ENCODE data around the gene ABL2.

Gene ABL2

DNA sequence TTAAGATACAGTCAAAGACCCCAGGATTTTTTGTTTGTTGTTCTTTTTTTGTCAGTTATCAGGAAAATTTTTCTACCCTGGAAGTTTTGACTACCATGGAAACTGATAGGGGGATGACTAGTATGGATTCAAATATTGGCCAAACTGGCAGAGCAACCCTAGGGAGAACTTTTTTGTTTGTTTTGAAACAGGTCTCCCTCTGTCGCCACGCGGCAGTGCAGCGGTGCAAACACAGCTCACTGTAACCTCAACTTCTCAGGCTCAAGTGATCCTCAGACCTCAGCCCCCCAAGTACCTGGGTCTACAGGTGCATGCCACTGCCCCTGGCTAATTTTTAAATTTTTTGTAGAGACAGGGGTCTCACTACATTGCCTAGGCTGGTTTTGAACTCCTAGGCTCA, 101.0 kb downstream of the ABL2 start:
- Histone ChIP-seq H3K4ac (ENCODE audit: low read depth in 1 of 2, low read length in 2 of 2) (peak overlapping the region in 1 of 2 experiments; percentile 58), H3K36me3 (ENCODE audit: control insufficient read depth in 1 of 2, insufficient read depth in 2 of 2, low read depth in 1 of 2, low read length in 2 of 2) (peaks cover 38 to 83% of the 10 kb centered on the region in 2 experiments), H3K18ac (ENCODE audit: low read depth in 1 of 2, low read length in 2 of 2) (no peak overlapping the region), H2BK120ac (ENCODE audit: low read depth, low read length) (no peak overlapping the region), H3K4me2 (ENCODE audit: low read length, poor library complexity, severe bottlenecking) (no peak overlapping the region), H2BK12ac (ENCODE audit: low read length in 2 of 2) (no peak overlapping the region), H2AFZ (ENCODE audit: low read depth, low read length) (no peak overlapping the region), H4K8ac (ENCODE audit: low read length) (no peak overlapping the region), H4K91ac (ENCODE audit: low read length) (no peak overlapping the region), H3K14ac (ENCODE audit: low read length in 2 of 2) (no peak overlapping the region), H3K4me3 (ENCODE audit: insufficient read depth in 1 of 2, low read depth in 1 of 2, low read length in 2 of 2) (no peak overlapping the region), H2AK5ac (ENCODE audit: low read length, severe bottlenecking) (peak overlapping the region; percentile 81), H3K27ac (ENCODE audit: low read length, poor library complexity, severe bottlenecking) (peak overlapping the region; percentile 74), H3K9me3 (ENCODE audit: control insufficient read depth, low read length) (no peaks in the 10 kb centered on the region), H3K27me3 (ENCODE audit: control insufficient read depth in 1 of 2, insufficient read depth in 1 of 2, low read length in 2 of 2) (no peaks in the 10 kb centered on the region), H2BK15ac (ENCODE audit: low read depth, poor library complexity, severe bottlenecking) (no peak overlapping the region), H3K9ac (ENCODE audit: low read length) (peak overlapping the region; percentile 75), H3K23ac (ENCODE audit: low read length in 2 of 2) (no peak overlapping the region), H3K4me1 (ENCODE audit: control insufficient read depth, insufficient read depth, low read depth, low read length) (peaks cover 11% of the 10 kb centered on the region), H2BK5ac (ENCODE audit: low read depth, low read length, poor library complexity, severe bottlenecking) (no peak overlapping the region), H3K79me1 (replicated peaks; ENCODE audit: low read length, poor library complexity, severe bottlenecking) (peaks cover 6% of the 10 kb centered on the region)
- no peak for DNase-seq
- 100% methylated on average over 4 of the region's 4 CpGs for WGBS

DNA sequence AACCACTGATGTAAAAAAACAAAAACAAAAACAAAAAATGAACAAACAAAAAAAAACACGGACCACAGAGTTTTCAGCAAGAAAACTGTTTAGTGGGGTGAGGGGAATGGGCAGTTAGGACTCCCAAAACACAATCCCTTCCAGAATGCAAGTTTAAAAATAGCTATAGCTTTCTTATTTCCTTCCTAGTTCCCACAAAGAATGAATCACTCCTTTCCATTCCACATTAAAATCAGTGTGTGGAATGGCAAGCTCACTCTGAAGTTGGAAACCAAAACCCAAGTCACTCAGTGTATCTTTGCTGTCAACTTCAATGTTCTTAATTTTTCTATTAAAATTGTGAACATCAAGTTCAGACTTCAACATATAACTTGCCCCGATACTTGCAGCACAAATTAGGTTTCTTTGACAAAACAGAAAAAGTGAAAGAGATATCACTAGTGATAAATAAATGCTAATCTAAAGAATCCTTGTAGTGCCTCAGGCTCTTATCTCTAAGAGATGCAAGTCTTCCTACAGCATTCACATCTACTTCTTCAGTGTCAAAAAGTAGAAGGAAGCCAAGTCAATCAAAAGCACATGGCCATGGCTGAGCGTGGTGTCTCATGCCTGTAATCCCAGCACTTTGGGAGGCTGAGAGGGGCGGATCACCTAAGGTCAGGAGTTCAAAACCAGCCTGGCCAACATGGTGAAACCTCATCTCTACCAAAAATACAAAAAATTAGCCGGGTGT, 102.1 kb downstream of the ABL2 start:
- peaks cover 38 to 86% of the 10 kb centered on the region in 2 experiments for H3K36me3 ChIP-seq (ENCODE audit: control insufficient read depth in 1 of 2, insufficient read depth in 2 of 2, low read depth in 1 of 2, low read length in 2 of 2)
- no peak overlapping the region for H3K27ac ChIP-seq (ENCODE audit: low read length, poor library complexity, severe bottlenecking)
- no peak overlapping the region for H3K14ac ChIP-seq (ENCODE audit: low read length in 2 of 2)
- H3K27me3 ChIP-seq (ENCODE audit: control insufficient read depth in 1 of 2, insufficient read depth in 1 of 2, low read length in 2 of 2): no peaks in the 10 kb centered on the region
- H3K4me2 ChIP-seq (ENCODE audit: low read length, poor library complexity, severe bottlenecking): no peak overlapping the region
- no peak overlapping the region for H4K8ac ChIP-seq (ENCODE audit: low read length)
- no peak overlapping the region for H2AFZ ChIP-seq (ENCODE audit: low read depth, low read length)
- no peak overlapping the region for H3K4ac ChIP-seq (ENCODE audit: low read depth in 1 of 2, low read length in 2 of 2)
- H2AK5ac ChIP-seq (ENCODE audit: low read length, severe bottlenecking): no peak overlapping the region
- H3K4me1 ChIP-seq (ENCODE audit: control insufficient read depth, insufficient read depth, low read depth, low read length): peaks cover 11% of the 10 kb centered on the region
- H3K18ac ChIP-seq (ENCODE audit: low read depth in 1 of 2, low read length in 2 of 2): no peak overlapping the region
- peaks cover 7% of the 10 kb centered on the region for H3K79me1 ChIP-seq (replicated peaks; ENCODE audit: low read length, poor library complexity, severe bottlenecking)
- no peak overlapping the region for H2BK120ac ChIP-seq (ENCODE audit: low read depth, low read length)
- peak overlapping the region; percentile 62 for H3K9ac ChIP-seq (ENCODE audit: low read length)
- no peak overlapping the region for H2BK15ac ChIP-seq (ENCODE audit: low read depth, poor library complexity, severe bottlenecking)
- H4K91ac ChIP-seq (ENCODE audit: low read length): no peak overlapping the region
- H3K9me3 ChIP-seq (ENCODE audit: control insufficient read depth, low read length): no peaks in the 10 kb centered on the region
- DNase-seq: peak; percentile 66
- H3K23ac ChIP-seq (ENCODE audit: low read length in 2 of 2): no peak overlapping the region
- peak overlapping the region in 1 of 2 experiments; percentile 16 for H3K4me3 ChIP-seq (ENCODE audit: insufficient read depth in 1 of 2, low read depth in 1 of 2, low read length in 2 of 2)
- 85% methylated on average over 4 of the region's 5 CpGs for WGBS
- H2BK12ac ChIP-seq (ENCODE audit: low read length in 2 of 2): no peak overlapping the region
- H2BK5ac ChIP-seq (ENCODE audit: low read depth, low read length, poor library complexity, severe bottlenecking): no peak overlapping the region

DNA sequence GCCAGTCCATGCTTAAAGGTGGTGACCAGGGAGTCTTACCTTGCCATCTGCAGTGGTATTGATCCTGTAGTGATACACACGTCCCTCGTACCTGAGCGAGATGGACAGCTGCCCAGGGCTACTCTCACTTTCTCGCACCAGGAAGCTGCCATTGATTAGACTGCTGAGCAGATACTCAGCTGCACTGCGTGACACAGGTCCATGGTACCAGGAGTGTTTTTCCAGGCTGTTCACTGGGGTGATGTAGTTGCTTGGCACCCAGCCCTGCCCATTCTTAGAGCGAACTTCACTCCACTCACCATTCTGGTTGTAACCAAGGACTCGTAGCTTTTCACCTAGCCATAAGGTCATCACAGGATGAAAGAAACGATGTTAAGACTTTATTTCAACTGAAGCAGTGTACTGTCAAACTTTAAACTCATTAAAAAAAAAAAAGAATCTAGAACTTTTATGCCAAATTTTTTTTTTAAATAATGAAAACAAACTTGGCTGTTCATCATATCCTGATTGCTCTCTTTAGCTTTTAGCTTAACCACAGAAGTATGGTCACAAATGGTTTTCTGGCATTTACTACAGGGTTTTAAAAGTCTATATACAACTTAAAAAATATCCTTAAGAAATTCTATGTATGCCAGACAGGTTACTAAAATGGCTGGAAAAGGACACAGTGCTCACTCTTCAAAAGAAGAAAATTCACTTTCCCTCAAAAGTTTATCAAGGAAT, 103.0 kb downstream of the ABL2 start:
- DNase-seq: no peak
- peak overlapping the region in 1 of 2 experiments; percentile 75 for H3K14ac ChIP-seq (ENCODE audit: low read length in 2 of 2)
- no peak overlapping the region for H3K4me2 ChIP-seq (ENCODE audit: low read length, poor library complexity, severe bottlenecking)
- no peak overlapping the region for H4K91ac ChIP-seq (ENCODE audit: low read length)
- H2AFZ ChIP-seq (ENCODE audit: low read depth, low read length): no peak overlapping the region
- H3K27ac ChIP-seq (ENCODE audit: low read length, poor library complexity, severe bottlenecking): no peak overlapping the region
- 96% methylated on average over 7 of the region's 8 CpGs for WGBS
- peaks cover 7% of the 10 kb centered on the region for H3K79me1 ChIP-seq (replicated peaks; ENCODE audit: low read length, poor library complexity, severe bottlenecking)
- no peak overlapping the region for H3K23ac ChIP-seq (ENCODE audit: low read length in 2 of 2)
- peak overlapping the region in 1 of 2 experiments; percentile 37 for H2BK12ac ChIP-seq (ENCODE audit: low read length in 2 of 2)
- H3K18ac ChIP-seq (ENCODE audit: low read depth in 1 of 2, low read length in 2 of 2): peak overlapping the region in 1 of 2 experiments; percentile 48
- no peak overlapping the region for H2BK120ac ChIP-seq (ENCODE audit: low read depth, low read length)
- no peak overlapping the region for H2BK15ac ChIP-seq (ENCODE audit: low read depth, poor library complexity, severe bottlenecking)
- H3K9me3 ChIP-seq (ENCODE audit: control insufficient read depth, low read length): no peaks in the 10 kb centered on the region
- H3K4me1 ChIP-seq (ENCODE audit: control insufficient read depth, insufficient read depth, low read depth, low read length): peaks cover 13% of the 10 kb centered on the region
- no peak overlapping the region for H2AK5ac ChIP-seq (ENCODE audit: low read length, severe bottlenecking)
- H3K4me3 ChIP-seq (ENCODE audit: insufficient read depth in 1 of 2, low read depth in 1 of 2, low read length in 2 of 2): peak overlapping the region in 1 of 2 experiments; percentile 16
- H3K9ac ChIP-seq (ENCODE audit: low read length): peak overlapping the region; percentile 62
- H2BK5ac ChIP-seq (ENCODE audit: low read depth, low read length, poor library complexity, severe bottlenecking): no peak overlapping the region
- H3K4ac ChIP-seq (ENCODE audit: low read depth in 1 of 2, low read length in 2 of 2): peak overlapping the region in 1 of 2 experiments; percentile 37
- no peaks in the 10 kb centered on the region for H3K27me3 ChIP-seq (ENCODE audit: control insufficient read depth in 1 of 2, insufficient read depth in 1 of 2, low read length in 2 of 2)
- H3K36me3 ChIP-seq (ENCODE audit: control insufficient read depth in 1 of 2, insufficient read depth in 2 of 2, low read depth in 1 of 2, low read length in 2 of 2): peaks cover 40 to 83% of the 10 kb centered on the region in 2 experiments
- H4K8ac ChIP-seq (ENCODE audit: low read length): no peak overlapping the region

DNA sequence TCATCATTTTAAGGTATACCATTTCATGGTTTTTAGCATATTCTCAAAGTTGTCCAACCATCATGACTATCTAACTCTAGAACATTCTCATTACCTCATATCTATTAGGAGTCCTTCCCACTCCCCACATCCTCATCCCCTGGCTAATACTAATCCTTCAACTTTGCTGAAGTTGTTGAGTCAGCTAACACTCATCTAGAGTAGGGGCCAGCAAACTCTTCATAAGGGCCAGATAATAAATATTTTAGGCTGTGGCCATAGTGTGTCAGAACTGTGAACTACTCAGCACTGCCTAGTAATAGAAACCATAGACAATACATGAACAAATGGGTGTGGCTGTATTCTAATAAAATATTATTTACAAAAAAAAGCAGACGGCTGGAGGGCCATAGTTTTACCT, 104.6 kb downstream of the ABL2 start:
- Histone ChIP-seq H3K18ac (ENCODE audit: low read depth in 1 of 2, low read length in 2 of 2) (no peak overlapping the region), H3K9ac (ENCODE audit: low read length) (peak overlapping the region; percentile 62), H2BK5ac (ENCODE audit: low read depth, low read length, poor library complexity, severe bottlenecking) (no peak overlapping the region), H2BK15ac (ENCODE audit: low read depth, poor library complexity, severe bottlenecking) (no peak overlapping the region), H3K4me3 (ENCODE audit: insufficient read depth in 1 of 2, low read depth in 1 of 2, low read length in 2 of 2) (no peak overlapping the region), H2AK5ac (ENCODE audit: low read length, severe bottlenecking) (no peak overlapping the region), H3K79me1 (replicated peaks; ENCODE audit: low read length, poor library complexity, severe bottlenecking) (peaks cover 4% of the 10 kb centered on the region), H3K4ac (ENCODE audit: low read depth in 1 of 2, low read length in 2 of 2) (no peak overlapping the region), H4K8ac (ENCODE audit: low read length) (no peak overlapping the region), H2BK12ac (ENCODE audit: low read length in 2 of 2) (no peak overlapping the region), H3K4me2 (ENCODE audit: low read length, poor library complexity, severe bottlenecking) (no peak overlapping the region), H3K4me1 (ENCODE audit: control insufficient read depth, insufficient read depth, low read depth, low read length) (peaks cover 12% of the 10 kb centered on the region), H3K23ac (ENCODE audit: low read length in 2 of 2) (no peak overlapping the region), H3K27me3 (ENCODE audit: control insufficient read depth in 1 of 2, insufficient read depth in 1 of 2, low read length in 2 of 2) (no peaks in the 10 kb centered on the region), H2BK120ac (ENCODE audit: low read depth, low read length) (no peak overlapping the region), H3K27ac (ENCODE audit: low read length, poor library complexity, severe bottlenecking) (no peak overlapping the region), H2AFZ (ENCODE audit: low read depth, low read length) (no peak overlapping the region), H3K36me3 (ENCODE audit: control insufficient read depth in 1 of 2, insufficient read depth in 2 of 2, low read depth in 1 of 2, low read length in 2 of 2) (peaks cover 40 to 85% of the 10 kb centered on the region in 2 experiments), H3K14ac (ENCODE audit: low read length in 2 of 2) (no peak overlapping the region), H3K9me3 (ENCODE audit: control insufficient read depth, low read length) (no peaks in the 10 kb centered on the region), H4K91ac (ENCODE audit: low read length) (no peak overlapping the region)
- no peak for DNase-seq
- no CpG with 5 or more reads among the region's 1 CpG for WGBS
